ENCODE measurements around the gene DNAH12.

GRCh38 chr3:57592306-57592705 lies 48.2 kb upstream of the DNAH12 start:
- TF ChIP-seq POLR2A (IDR thresholded peaks at IDR 0.05; ENCODE audit: low read length): no peak
- no peak for TF ChIP-seq CTCF (IDR thresholded peaks at IDR 0.05)
- no peak for TF ChIP-seq NR3C1 (IDR thresholded peaks at IDR 0.05)
- TF ChIP-seq JUN (IDR thresholded peaks at IDR 0.05): no peak
- TF ChIP-seq REST (IDR thresholded peaks at IDR 0.05): no peak
- TF ChIP-seq EP300 (IDR thresholded peaks at IDR 0.05): no peak
- no peak for TF ChIP-seq CBX8 (IDR thresholded peaks at IDR 0.05)
- TF ChIP-seq PBX3 (IDR thresholded peaks at IDR 0.05): no peak
- TF ChIP-seq RAD21 (conservative IDR thresholded peaks at IDR 0.05 in 1 of 2, IDR thresholded peaks at IDR 0.05 in 1 of 2): no peak
- TF ChIP-seq BCL3 (IDR thresholded peaks at IDR 0.05): no peak
- no peak for TF ChIP-seq MAX (IDR thresholded peaks at IDR 0.05)

All from A549 (cell line).